Lower leg skin (tissue), 3 donors: Measurements from ENCODE around the gene TTC7B.

ENCODE experiments used
- CTCF ChIP-seq, 3 donors: fragments of 450-650 bp; IDR thresholded peaks; one replicate each; pipeline ENCODE4 v1.5.1; 2016; ENCODE audit warnings: antibody characterized with exemption in 3 of 3, mild to moderate bottlenecking in 3 of 3, moderate library complexity in 2 of 3
- POLR2A ChIP-seq, 2 donors: fragments of 450-650 bp; IDR thresholded peaks; one replicate each; pipeline ENCODE4 v1.6.1; 2016 to 2017; ENCODE audit warnings: antibody characterized with exemption in 2 of 2, mild to moderate bottlenecking in 1 of 2, moderate library complexity in 1 of 2

GRCh38 chr14:90600619-90601018 is 215.6 kb downstream of the TTC7B start:
- TF ChIP-seq CTCF (IDR thresholded peaks at IDR 0.05) (no peak), POLR2A (IDR thresholded peaks at IDR 0.05) (no peak)
